Type B pancreatic cell (in vitro differentiated cells): Measurements from ENCODE around the gene ECPAS. TPM values are rescaled to one million over a fixed set of nuclear protein-coding genes. Genes with fewer than 3 reads are reported as not detected.
A peak's percentile ranks its signal among the peaks of the same experiment; 100 is the strongest.
"Not testable (repeated sequence)": the region's sequence is repeated elsewhere in the genome, so short reads cannot be mapped to it uniquely, and the experiment has no call there.

Experiments
- DNase-seq: peaks from one replicate; pipeline ENCODE4 v3.0.0; 2021; ENCODE audit warnings: mixed read lengths; ENCODE audit not compliant: unreplicated experiment; ENCODE audit errors: extremely low spot score
- H3K27ac Mint-ChIP-seq: 2 replicates; pipeline ENCODE4 v1.8.0; 2021; ENCODE audit warnings: mild to moderate bottlenecking, mixed read lengths
- H3K27me3 Mint-ChIP-seq: 2 replicates; pipeline ENCODE4 v1.8.0; 2021; ENCODE audit warnings: mixed read lengths
- H3K36me3 Mint-ChIP-seq: 2 replicates; pipeline ENCODE4 v1.8.0; 2021; ENCODE audit warnings: mixed read lengths
- H3K4me1 Mint-ChIP-seq: one replicate; pipeline ENCODE4 v1.8.0; 2021; ENCODE audit warnings: mixed read lengths; ENCODE audit not compliant: unreplicated experiment
- H3K4me3 Mint-ChIP-seq: 2 replicates; pipeline ENCODE4 v1.8.0; 2021; ENCODE audit warnings: mild to moderate bottlenecking, mixed read lengths
- H3K9me3 Mint-ChIP-seq: 2 replicates; pipeline ENCODE4 v1.8.0; 2021; ENCODE audit warnings: mixed read lengths
- total RNA-seq: library from RNA; stranded (reverse); gene quantifications from 2 replicates; pipeline ENCODE4 v1.2.1, GENCODE V29; 2021; ENCODE audit warnings: low replicate concordance
- TF ChIP-seq, protein P1 (sequence below): fragments of 200-600 bp; sonication (generic); conservative IDR thresholded peaks from 2 replicates; pipeline ENCODE4 v1.5.0; 2021; ENCODE audit warnings: antibody characterized with exemption, mild to moderate bottlenecking

ECPAS gene
- total RNA-seq, 1 donor from 2014 or later, result 82.9 TPM

DNA sequence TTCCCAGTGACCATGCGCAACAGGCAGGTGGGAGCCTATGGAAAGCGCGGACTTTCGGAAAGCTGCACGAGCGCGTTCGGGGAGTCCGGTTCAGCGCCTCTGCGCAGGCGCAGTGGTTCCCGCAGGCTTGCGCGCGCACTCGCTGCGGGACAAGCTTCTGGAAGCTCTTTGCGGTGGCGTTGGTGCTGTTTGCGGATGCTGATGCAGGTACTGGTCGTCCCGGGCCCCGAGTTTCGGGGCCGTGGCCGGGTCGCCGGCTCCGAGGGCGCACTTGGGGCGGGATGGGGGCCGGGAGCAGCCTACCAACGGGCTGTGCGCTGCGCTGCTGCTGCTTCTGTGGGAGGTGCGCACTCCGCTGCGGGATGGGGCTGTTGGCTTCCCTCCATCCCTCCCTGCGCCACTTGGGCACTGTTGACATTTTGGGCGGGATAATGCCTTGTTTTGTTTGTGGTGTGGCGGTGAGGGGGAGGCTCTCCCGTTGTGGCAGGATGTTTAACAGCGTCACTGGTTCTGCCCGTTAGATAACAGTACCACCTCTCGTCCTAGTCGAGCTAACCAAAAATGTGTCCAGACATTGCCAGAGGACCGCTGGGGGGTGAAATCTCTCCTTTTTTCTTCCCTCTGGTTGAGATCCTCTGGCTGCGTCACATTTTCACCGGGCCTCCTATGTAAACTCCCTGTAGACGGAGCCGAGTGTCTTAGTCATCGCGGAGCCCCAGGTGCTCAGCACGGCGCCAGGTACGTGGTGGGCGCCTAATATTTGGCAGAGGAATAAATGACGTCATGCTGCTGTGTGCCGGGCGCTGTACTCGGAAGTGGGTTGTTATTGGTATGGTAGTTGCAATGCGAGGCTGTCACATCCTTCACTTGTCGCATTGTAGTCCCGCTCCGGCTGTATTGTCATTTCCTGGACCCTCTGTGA, 41.1 kb upstream of the ECPAS start, which contains the start of gene ZNF483:
Gene ZNF483, plus strand, starts transcription at position 124 of the 922 bp plus-strand sequence. CDS start 2,217 bp downstream, outside the sequence.
- Mint-ChIP-seq H3K36me3 (peaks cover 9% of the 10 kb centered on the region), H3K27me3 (peaks cover 16% of the 10 kb centered on the region), H3K4me3 (peak within 1 kb of the TSS; percentile 97), H3K4me1 (peaks cover 10% of the 10 kb centered on the region), H3K9me3 (peaks cover 5% of the 10 kb centered on the region), H3K27ac (peak within 1 kb of the TSS; percentile 71)
- peak; percentile 91 for DNase-seq
- TF ChIP-seq, protein P1, sequence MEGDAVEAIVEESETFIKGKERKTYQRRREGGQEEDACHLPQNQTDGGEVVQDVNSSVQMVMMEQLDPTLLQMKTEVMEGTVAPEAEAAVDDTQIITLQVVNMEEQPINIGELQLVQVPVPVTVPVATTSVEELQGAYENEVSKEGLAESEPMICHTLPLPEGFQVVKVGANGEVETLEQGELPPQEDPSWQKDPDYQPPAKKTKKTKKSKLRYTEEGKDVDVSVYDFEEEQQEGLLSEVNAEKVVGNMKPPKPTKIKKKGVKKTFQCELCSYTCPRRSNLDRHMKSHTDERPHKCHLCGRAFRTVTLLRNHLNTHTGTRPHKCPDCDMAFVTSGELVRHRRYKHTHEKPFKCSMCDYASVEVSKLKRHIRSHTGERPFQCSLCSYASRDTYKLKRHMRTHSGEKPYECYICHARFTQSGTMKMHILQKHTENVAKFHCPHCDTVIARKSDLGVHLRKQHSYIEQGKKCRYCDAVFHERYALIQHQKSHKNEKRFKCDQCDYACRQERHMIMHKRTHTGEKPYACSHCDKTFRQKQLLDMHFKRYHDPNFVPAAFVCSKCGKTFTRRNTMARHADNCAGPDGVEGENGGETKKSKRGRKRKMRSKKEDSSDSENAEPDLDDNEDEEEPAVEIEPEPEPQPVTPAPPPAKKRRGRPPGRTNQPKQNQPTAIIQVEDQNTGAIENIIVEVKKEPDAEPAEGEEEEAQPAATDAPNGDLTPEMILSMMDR, result no peak

DNA sequence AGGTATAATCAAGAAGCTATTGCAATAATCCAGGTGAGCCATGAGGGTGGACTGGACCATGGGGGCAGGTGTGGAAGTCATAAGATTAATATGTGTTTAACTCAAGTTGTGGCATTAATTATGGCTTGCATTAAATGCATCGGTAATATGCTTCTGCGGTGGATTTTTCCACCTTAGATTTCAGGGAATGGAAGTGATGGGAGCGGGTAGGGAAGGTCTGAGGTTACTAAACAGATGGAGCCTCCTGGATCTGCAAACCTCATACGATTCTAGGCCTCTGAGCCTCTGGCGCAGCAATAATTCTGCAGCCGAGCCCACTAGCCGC, 40.5 kb upstream of the ECPAS start:
- H3K4me3 Mint-ChIP-seq, result peak overlapping the region; percentile 97
- peaks cover 9% of the 10 kb centered on the region for H3K36me3 Mint-ChIP-seq
- peaks cover 16% of the 10 kb centered on the region for H3K27me3 Mint-ChIP-seq
- H3K27ac Mint-ChIP-seq, result peak overlapping the region; percentile 50
- H3K9me3 Mint-ChIP-seq, result peaks cover 5% of the 10 kb centered on the region
- no peak for DNase-seq
- peaks cover 10% of the 10 kb centered on the region for H3K4me1 Mint-ChIP-seq
- TF ChIP-seq, protein P1, result no peak

DNA sequence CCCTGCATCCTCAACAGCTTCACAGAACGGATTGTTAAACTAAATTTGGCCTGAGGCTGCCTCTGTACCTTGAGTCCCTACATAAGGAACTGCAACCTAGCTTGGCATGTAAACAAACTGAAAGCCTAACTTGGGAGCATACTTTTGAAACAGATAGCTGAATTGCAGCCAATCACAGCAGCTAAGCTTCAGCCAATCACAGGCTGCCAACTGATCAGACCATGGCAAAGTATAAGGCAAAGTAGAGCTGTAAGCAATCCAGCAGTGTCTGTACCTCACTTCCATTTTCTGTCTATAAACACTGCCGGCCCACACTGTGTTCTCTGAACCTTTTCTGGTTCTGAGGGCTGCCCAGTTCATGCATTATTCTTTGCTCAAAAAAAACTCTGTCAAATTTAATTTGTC, 31.9 kb upstream of the ECPAS start:
- no peak overlapping the region for H3K4me3 Mint-ChIP-seq

DNA sequence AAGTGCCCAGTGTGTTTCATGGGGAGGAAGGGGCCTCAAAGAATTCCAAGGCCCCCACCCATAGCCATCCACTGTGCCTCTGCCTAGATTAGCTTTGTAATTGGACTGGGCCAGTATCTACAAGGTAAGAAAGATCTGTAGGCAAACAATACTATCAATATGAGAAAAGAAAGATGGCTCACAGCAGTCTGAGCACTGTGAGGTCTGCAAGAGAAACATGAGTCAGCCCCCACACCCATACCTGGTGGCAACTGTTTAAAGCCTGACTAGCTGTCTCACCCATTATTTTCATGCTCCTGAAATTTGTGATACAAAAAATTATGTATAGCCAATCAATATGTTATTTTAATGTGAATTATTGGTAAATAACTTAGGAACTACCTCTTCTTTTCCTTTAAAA, 30.8 kb upstream of the ECPAS start:
- no peak overlapping the region for H3K27ac Mint-ChIP-seq
- H3K9me3 Mint-ChIP-seq, result peaks cover 9% of the 10 kb centered on the region
- no peak overlapping the region for H3K4me3 Mint-ChIP-seq
- TF ChIP-seq, protein P1, result no peak
- no peak for DNase-seq
- no peaks in the 10 kb centered on the region for H3K36me3 Mint-ChIP-seq
- no peaks in the 10 kb centered on the region for H3K27me3 Mint-ChIP-seq
- no peaks in the 10 kb centered on the region for H3K4me1 Mint-ChIP-seq

More for the DNA sequence above, 31.9 kb upstream of the ECPAS start:
- no peak for DNase-seq
- TF ChIP-seq, protein P1, result no peak
- Mint-ChIP-seq H3K27ac (no peak overlapping the region), H3K9me3 (peaks cover 10% of the 10 kb centered on the region), H3K4me1 (no peaks in the 10 kb centered on the region), H3K27me3 (peaks cover 4% of the 10 kb centered on the region), H3K36me3 (no peaks in the 10 kb centered on the region)

DNA sequence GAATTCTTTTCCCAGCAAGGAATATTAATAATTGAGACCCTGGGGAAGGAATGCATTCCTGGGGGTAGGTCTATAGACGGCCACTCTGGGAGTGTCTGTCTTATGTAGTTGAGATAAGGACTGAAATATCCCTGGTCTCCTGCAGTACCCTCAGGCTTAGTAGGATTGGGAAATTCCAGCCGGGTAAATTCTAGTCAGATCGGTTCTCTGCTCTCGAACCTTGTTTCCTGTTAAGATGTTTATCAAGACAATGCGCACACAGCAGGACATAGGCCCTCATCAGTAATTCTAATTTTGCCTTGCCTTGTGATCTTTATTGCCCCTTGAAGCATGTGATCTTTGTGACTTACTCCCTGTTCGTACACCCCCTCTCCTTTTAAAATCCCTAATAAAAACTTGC, 27.4 kb upstream of the ECPAS start:
- not testable (repeated sequence) for H3K4me3 Mint-ChIP-seq, H3K36me3 Mint-ChIP-seq, H3K4me1 Mint-ChIP-seq, H3K9me3 Mint-ChIP-seq, H3K27me3 Mint-ChIP-seq, DNase-seq, H3K27ac Mint-ChIP-seq

DNA sequence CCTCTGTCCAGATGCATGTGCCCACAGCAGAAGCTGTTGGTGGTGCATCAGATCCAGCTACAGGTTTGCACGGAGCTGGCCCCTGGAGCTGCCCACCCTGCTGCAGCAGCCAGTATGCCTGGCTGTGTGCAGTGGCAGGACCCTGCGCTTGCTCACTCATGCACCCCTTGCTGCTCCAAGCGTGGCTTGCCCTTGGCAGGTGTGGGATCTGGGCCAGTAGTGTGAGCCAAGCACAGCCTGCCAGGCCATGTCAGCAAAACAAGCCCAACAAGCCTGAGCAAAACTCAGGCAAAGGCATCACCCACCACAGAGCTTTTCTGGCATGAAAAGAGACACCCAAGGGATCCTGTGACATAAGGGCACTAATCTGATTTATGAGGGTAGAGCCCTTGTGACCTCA, 18.3 kb upstream of the ECPAS start:
- Mint-ChIP-seq H3K4me1 (no peaks in the 10 kb centered on the region), H3K36me3 (no peaks in the 10 kb centered on the region), H3K4me3 (no peak overlapping the region), H3K27me3 (no peaks in the 10 kb centered on the region), H3K9me3 (no peaks in the 10 kb centered on the region), H3K27ac (no peak overlapping the region)
- TF ChIP-seq, protein P1, result no peak
- no peak for DNase-seq
